Myocyte (in vitro differentiated cells): ENCODE data around the gene HS3ST1. TPM values are rescaled to one million over a fixed set of nuclear protein-coding genes. Genes with fewer than 3 reads are reported as not detected.
"Not testable (repeated sequence)": the region's sequence is repeated elsewhere in the genome, so short reads cannot be mapped to it uniquely, and the experiment has no call there.

Experiments
- DNase-seq: peaks from one replicate; pipeline ENCODE4 v3.0.0-alpha.2; 2012; ENCODE audit warnings: low read depth
- total RNA-seq: library from RNA; depleted of rRNA; stranded (reverse); fragments of >200 nt; gene quantifications from 2 replicates; pipeline ENCODE4 v1.2.3, GENCODE V29; 2014

Gene HS3ST1
- total RNA-seq, 1 donor from 2014 or later, result 0.16 TPM

- no peak for DNase-seq
Measured at GRCh38 chr4:11404431-11404830, 24.3 kb downstream of the HS3ST1 start.

- DNase-seq, result no peak
Measured at GRCh38 chr4:11402192-11402591, 26.5 kb downstream of the HS3ST1 start.

GRCh38 chr4:11399461-11399971 lies 29.2 kb downstream of the HS3ST1 start:
- DNase-seq, result no peak

GRCh38 chr4:11397819-11398610 lies 30.7 kb downstream of the HS3ST1 start:
- DNase-seq, result peak; percentile 18

- DNase-seq, result no peak
Measured at GRCh38 chr4:11397146-11397545, 31.5 kb downstream of the HS3ST1 start.

GRCh38 chr4:11393551-11393950 lies 35.1 kb downstream of the HS3ST1 start:
- DNase-seq, result no peak

GRCh38 chr4:11384072-11384471 lies 44.6 kb downstream of the HS3ST1 start:
- not testable (repeated sequence) for DNase-seq

GRCh38 chr4:11376571-11376970 lies 52.1 kb downstream of the HS3ST1 start:
- no peak for DNase-seq

- no peak for DNase-seq
Measured at GRCh38 chr4:11376146-11376545, 52.5 kb downstream of the HS3ST1 start.

GRCh38 chr4:11368701-11369115 lies 60.0 kb downstream of the HS3ST1 start:
- DNase-seq, result no peak

- peak; percentile 7 for DNase-seq
Measured at GRCh38 chr4:11367371-11367770, 61.3 kb downstream of the HS3ST1 start.

GRCh38 chr4:11366859-11367258 lies 61.8 kb downstream of the HS3ST1 start:
- no peak for DNase-seq

- DNase-seq, result no peak
Measured at GRCh38 chr4:11365039-11365438, 63.7 kb downstream of the HS3ST1 start.

GRCh38 chr4:11359591-11359990 lies 69.1 kb downstream of the HS3ST1 start:
- DNase-seq, result no peak

- no peak for DNase-seq
Measured at GRCh38 chr4:11355226-11355625, 73.5 kb downstream of the HS3ST1 start.

- no peak for DNase-seq
Measured at GRCh38 chr4:11354531-11354930, 74.2 kb downstream of the HS3ST1 start.

- DNase-seq, result no peak
Measured at GRCh38 chr4:11348449-11349088, 80.1 kb downstream of the HS3ST1 start.

GRCh38 chr4:11344916-11345315 lies 83.8 kb downstream of the HS3ST1 start:
- no peak for DNase-seq

- DNase-seq, result no peak
Measured at GRCh38 chr4:11343536-11343935, 85.2 kb downstream of the HS3ST1 start.
